HepG2 (cell line): ENCODE data around the gene ASPRV1. TPM values are rescaled to one million over a fixed set of nuclear protein-coding genes. Genes with fewer than 3 reads are reported as not detected.

Experiments
- CTCF ChIP-seq: sonication (generic); formaldehyde crosslinking; IDR thresholded peaks from 2 replicates; pipeline ENCODE4 v1.5.0; 2020; ENCODE audit warnings: mild to moderate bottlenecking, missing genetic modification reagents, moderate library complexity
- ELF3 ChIP-seq: IDR thresholded peaks from 2 replicates; pipeline ENCODE4 v1.6.1; 2016; ENCODE audit warnings: missing genetic modification reagents, missing compliant biosample characterization
- ETV5 ChIP-seq: IDR thresholded peaks from 2 replicates; pipeline ENCODE4 v1.6.1; 2018; ENCODE audit warnings: missing biosample characterization, missing genetic modification reagents, inconsistent platforms, borderline replicate concordance
- KDM5B ChIP-seq: sonication (generic); formaldehyde crosslinking; IDR thresholded peaks from 2 replicates; pipeline ENCODE4 v1.4.0; 2020; ENCODE audit warnings: missing genetic modification reagents, mild to moderate bottlenecking, borderline replicate concordance
- POLR2G ChIP-seq: fragments of 200-400 bp; formaldehyde crosslinking; IDR thresholded peaks from 2 replicates; pipeline ENCODE4 v1.6.1; 2018; ENCODE audit warnings: mild to moderate bottlenecking, low read depth, low read length, moderate library complexity
- RNF219 ChIP-seq: sonication (generic); formaldehyde crosslinking; IDR thresholded peaks from 2 replicates; pipeline ENCODE4 v1.5.0; 2020; ENCODE audit warnings: mild to moderate bottlenecking, missing genetic modification reagents
- ZNF121 ChIP-seq: sonication (generic); formaldehyde crosslinking; IDR thresholded peaks from 2 replicates; pipeline ENCODE4 v1.5.0; 2020; ENCODE audit warnings: mild to moderate bottlenecking, missing genetic modification reagents
- ZNF260 ChIP-seq: sonication (generic); formaldehyde crosslinking; IDR thresholded peaks from 2 replicates; pipeline ENCODE4 v1.4.0; 2020; ENCODE audit warnings: missing genetic modification reagents, low read depth, mild to moderate bottlenecking, borderline replicate concordance
- ZNF333 ChIP-seq: sonication (generic); formaldehyde crosslinking; IDR thresholded peaks from 2 replicates; pipeline ENCODE4 v1.4.0; 2020; ENCODE audit warnings: mild to moderate bottlenecking, missing genetic modification reagents, borderline replicate concordance
- ZNF616 ChIP-seq: sonication (generic); formaldehyde crosslinking; IDR thresholded peaks from 2 replicates; pipeline ENCODE4 v1.5.0; 2020; ENCODE audit warnings: low read depth, mild to moderate bottlenecking, missing genetic modification reagents
- ZNF761 ChIP-seq: sonication (generic); formaldehyde crosslinking; conservative IDR thresholded peaks from 2 replicates; pipeline ENCODE4 v1.4.0; 2020; ENCODE audit warnings: mild to moderate bottlenecking, missing genetic modification reagents
- ZNF800 ChIP-seq: sonication (generic); formaldehyde crosslinking; IDR thresholded peaks from 2 replicates; pipeline ENCODE4 v1.4.0; 2020; ENCODE audit warnings: missing genetic modification reagents
- ZNF816 ChIP-seq: sonication (generic); formaldehyde crosslinking; IDR thresholded peaks from 2 replicates; pipeline ENCODE4 v1.8.0; 2022; ENCODE audit warnings: missing genetic modification reagents, mild to moderate bottlenecking, borderline replicate concordance
- polyA plus RNA-seq, 8 experiments: library from polyadenylated mRNA; depleted of rRNA in 3 of 8; stranded (reverse) in 7 of 8; unstranded in 1 of 8; fragments of >200 nt; fragmentation: Illumina TruSeq in 4 of 8; extraction: Trizol in 4 of 8; gene quantifications; 2 replicates each; pipeline versions ENCODE4 v1.2.1 to v1.2.3, GENCODE V29; 2011 to 2016; ENCODE audit warnings: low read depth in 4 of 8, missing spikeins in 1 of 8, mixed read lengths in 1 of 8; ENCODE audit not compliant: insufficient read depth in 1 of 8
- total RNA-seq, 5 experiments: library from RNA; depleted of rRNA; stranded (reverse); fragments of >200 nt; fragmentation: Illumina TruSeq; extraction: Trizol; gene quantifications; 2 replicates each; pipeline ENCODE4 v1.2.3, GENCODE V29; 2016; ENCODE audit warnings: low read depth in 1 of 5
- TF ChIP-seq, protein P1 (sequence below): sonication (generic); formaldehyde crosslinking; IDR thresholded peaks from 2 replicates; pipeline ENCODE4 v1.5.0; 2020; ENCODE audit warnings: missing genetic modification reagents
- TF ChIP-seq, protein P2 (sequence below): sonication (generic); formaldehyde crosslinking; IDR thresholded peaks from 2 replicates; pipeline ENCODE4 v1.4.0; 2020; ENCODE audit warnings: missing genetic modification reagents, borderline replicate concordance

ASPRV1 gene
- total and polyA plus RNA-seq, 2 of the 13 experiments (the other 11 are each of a cell fraction or from before 2014, with no cell fraction given): 0.40 to 0.48 TPM

GRCh38 chr2:69911985-69912563 is 49.4 kb downstream of the ASPRV1 start (continued):
- no peak for TF ChIP-seq ZNF761 (CRISPR knock-in tag)
- no peak for TF ChIP-seq ZNF260 (CRISPR knock-in tag)
- TF ChIP-seq ZNF800 (CRISPR knock-in tag): 0 out of 2 replicates have a peak, but pooled peaks have one; percentile 20
- no peak for TF ChIP-seq POLR2G
- TF ChIP-seq, protein P1, sequence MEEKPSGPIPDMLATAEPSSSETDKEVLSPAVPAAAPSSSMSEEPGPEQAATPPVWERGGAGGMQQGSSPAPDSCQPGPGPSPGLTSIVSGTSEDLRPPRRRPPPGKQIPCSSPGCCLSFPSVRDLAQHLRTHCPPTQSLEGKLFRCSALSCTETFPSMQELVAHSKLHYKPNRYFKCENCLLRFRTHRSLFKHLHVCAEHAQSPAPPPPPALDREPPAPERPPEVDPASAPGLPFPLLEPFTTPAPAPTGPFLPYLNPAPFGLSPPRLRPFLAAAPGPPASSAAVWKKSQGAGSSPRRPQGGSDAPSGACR (CRISPR knock-in tag): no peak
- no peak for TF ChIP-seq ZNF121 (CRISPR knock-in tag)
- TF ChIP-seq ZNF816: no peak
- TF ChIP-seq KDM5B (CRISPR knock-in tag): no peak
- peak; percentile 76 for TF ChIP-seq CTCF (CRISPR knock-in tag)
- TF ChIP-seq RNF219 (CRISPR knock-in tag): no peak
- no peak for TF ChIP-seq ETV5
- no peak for TF ChIP-seq ZNF616 (CRISPR knock-in tag)
- TF ChIP-seq, protein P2, sequence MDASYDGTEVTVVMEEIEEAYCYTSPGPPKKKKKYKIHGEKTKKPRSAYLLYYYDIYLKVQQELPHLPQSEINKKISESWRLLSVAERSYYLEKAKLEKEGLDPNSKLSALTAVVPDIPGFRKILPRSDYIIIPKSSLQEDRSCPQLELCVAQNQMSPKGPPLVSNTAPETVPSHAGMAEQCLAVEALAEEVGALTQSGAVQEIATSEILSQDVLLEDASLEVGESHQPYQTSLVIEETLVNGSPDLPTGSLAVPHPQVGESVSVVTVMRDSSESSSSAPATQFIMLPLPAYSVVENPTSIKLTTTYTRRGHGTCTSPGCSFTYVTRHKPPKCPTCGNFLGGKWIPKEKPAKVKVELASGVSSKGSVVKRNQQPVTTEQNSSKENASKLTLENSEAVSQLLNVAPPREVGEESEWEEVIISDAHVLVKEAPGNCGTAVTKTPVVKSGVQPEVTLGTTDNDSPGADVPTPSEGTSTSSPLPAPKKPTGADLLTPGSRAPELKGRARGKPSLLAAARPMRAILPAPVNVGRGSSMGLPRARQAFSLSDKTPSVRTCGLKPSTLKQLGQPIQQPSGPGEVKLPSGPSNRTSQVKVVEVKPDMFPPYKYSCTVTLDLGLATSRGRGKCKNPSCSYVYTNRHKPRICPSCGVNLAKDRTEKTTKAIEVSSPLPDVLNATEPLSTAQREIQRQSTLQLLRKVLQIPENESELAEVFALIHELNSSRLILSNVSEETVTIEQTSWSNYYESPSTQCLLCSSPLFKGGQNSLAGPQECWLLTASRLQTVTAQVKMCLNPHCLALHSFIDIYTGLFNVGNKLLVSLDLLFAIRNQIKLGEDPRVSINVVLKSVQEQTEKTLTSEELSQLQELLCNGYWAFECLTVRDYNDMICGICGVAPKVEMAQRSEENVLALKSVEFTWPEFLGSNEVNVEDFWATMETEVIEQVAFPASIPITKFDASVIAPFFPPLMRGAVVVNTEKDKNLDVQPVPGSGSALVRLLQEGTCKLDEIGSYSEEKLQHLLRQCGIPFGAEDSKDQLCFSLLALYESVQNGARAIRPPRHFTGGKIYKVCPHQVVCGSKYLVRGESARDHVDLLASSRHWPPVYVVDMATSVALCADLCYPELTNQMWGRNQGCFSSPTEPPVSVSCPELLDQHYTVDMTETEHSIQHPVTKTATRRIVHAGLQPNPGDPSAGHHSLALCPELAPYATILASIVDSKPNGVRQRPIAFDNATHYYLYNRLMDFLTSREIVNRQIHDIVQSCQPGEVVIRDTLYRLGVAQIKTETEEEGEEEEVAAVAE (CRISPR knock-in tag): no peak
- no peak for TF ChIP-seq ZNF333 (CRISPR knock-in tag)
- 0 out of 2 replicates have a peak, but pooled peaks have one; percentile 39 for TF ChIP-seq ELF3
